Kidney (tissue), 14 donors: ENCODE results near the gene LMO1. TPM values are rescaled to one million over a fixed set of nuclear protein-coding genes. Genes with fewer than 3 reads are reported as not detected.

Source experiments
- DNase-seq, 5 donors: peaks; one replicate each; pipeline ENCODE4 v3.0.0-alpha.2; 2013 to 2020
- FAIRE-seq: peaks from 2 replicates; lab custom pipeline; 2012; peaks lifted over from hg19 to GRCh38; lab: Jason Lieb, UNC
- H3K27ac ChIP-seq, 2 donors: one replicate each; pipeline ENCODE4 v1.7.0; 2013; ENCODE audit warnings: low read depth in 2 of 2, low read length in 2 of 2, inconsistent platforms in 1 of 2
- H3K27me3 ChIP-seq: one replicate; pipeline ENCODE4 v1.7.1; 2013; ENCODE audit warnings: low read length, inconsistent platforms; ENCODE audit not compliant: control insufficient read depth, insufficient read depth
- H3K36me3 ChIP-seq, 3 donors: one replicate each; pipeline versions ENCODE4 v1.7.0 to v1.7.1; 2013; ENCODE audit warnings: low read length in 3 of 3, control low read depth in 1 of 3, inconsistent platforms in 1 of 3; ENCODE audit not compliant: insufficient read depth in 3 of 3, control insufficient read depth in 2 of 3
- H3K4me1 ChIP-seq, 3 donors: one replicate each; pipeline versions ENCODE4 v1.7.0 to v1.7.1; 2013; ENCODE audit warnings: low read length in 3 of 3, inconsistent platforms in 1 of 3, low read depth in 1 of 3; ENCODE audit not compliant: control insufficient read depth in 2 of 3, insufficient read depth in 2 of 3
- H3K4me3 ChIP-seq, 3 donors: one replicate each; pipeline versions ENCODE4 v1.7.0 to v1.8.1; 2013; ENCODE audit warnings: low read length in 3 of 3, control low read depth in 1 of 3, inconsistent platforms in 1 of 3
- H3K9ac ChIP-seq, 3 donors: one replicate each; pipeline versions ENCODE4 v1.7.0 to v1.7.1; 2013; ENCODE audit warnings: low read length in 3 of 3, control low read depth in 1 of 3, inconsistent platforms in 1 of 3
- H3K9me3 ChIP-seq, 3 donors: one replicate each; pipeline versions ENCODE4 v1.7.0 to v1.7.1; 2013; ENCODE audit warnings: low read length in 3 of 3, control low read depth in 1 of 3, inconsistent platforms in 1 of 3; ENCODE audit not compliant: control insufficient read depth in 2 of 3, insufficient read depth in 1 of 3
- intact Hi-C: fragments of 100-400 bp; cut with DNase I; formaldehyde crosslinking; loops from one replicate; pipeline ENCODE4 v1.11.1; 2022
- polyA plus RNA-seq: library from polyadenylated mRNA; stranded (reverse); fragments of 350-450 nt; fragmentation: Illumina TruSeq; extraction: RNeasy Lipid Tissue Mini Kit (QIAGEN cat#74804); gene quantifications from one replicate; pipeline ENCODE4 v1.2.3, GENCODE V29; 2014; ENCODE audit warnings: low read depth, low replicate concordance; ENCODE audit not compliant: insufficient read depth
- total RNA-seq: library from RNA; stranded (reverse); fragmentation: NEBNext Ultra II Directional; extraction: Animal tissue kit (Norgen Biotek cat#: 25700); gene quantifications from one replicate; pipeline ENCODE4 v1.2.1, GENCODE V29; 2021
- TF ChIP-seq, protein P1 (sequence below): IDR thresholded peaks from 3 replicates; pipeline ENCODE4 v1.5.1; 2012; ENCODE audit warnings: mild to moderate bottlenecking, moderate library complexity, borderline replicate concordance; ENCODE audit not compliant: insufficient read depth; ENCODE audit errors: extremely low read depth
- donor health status: control.
- donor health status: control.
- donor health status: control.
- donor health status: control.
- donor health status: control.
- donor health status: DM: yes; HTN: yes; CAD: no.
- donor health status: Normal renal cell carcinoma (clear cell type).

LMO1 gene
- total and polyA plus RNA-seq, 2 donors from 2014 or later = 0.95 TPM; not detected in 1

DNA sequence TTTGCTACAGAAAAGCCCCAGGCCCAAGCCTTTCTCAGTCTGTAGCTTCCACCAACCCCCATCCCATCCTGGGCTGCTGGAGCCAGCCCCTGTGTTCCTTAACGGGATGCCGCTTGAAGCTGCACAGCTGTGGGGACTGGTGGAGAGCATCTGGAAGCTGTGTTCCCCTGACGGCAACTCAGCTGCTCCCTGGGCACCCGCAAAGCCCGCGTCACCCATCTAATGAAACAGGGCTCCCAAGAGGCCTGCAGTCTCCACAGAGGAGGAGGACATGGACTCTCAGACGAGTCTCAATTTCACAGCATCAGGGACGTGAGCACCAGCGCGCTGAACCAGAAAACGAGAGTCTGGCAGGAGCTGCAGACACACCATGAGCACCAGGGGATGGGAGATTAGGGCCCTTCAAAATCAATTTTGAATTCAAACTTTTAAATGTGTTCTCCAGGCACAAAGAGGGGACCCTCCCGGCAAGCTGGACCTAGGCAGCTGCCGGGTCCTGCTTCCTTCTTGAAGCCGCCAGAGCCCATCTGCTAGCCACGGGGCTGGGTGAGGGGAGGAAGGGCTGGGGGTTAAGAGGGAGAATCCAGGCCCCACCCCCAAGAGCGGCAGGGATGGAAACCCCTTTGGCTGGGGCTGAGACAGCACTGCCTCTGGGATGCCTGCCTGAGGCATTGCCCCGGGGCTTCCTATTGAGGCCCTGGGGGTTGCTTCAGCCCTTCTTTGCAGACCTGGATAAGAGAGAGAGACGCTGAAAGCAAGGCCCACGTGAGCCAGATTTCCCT lies 21.0 kb downstream of the LMO1 start:
- DNase-seq = peak in 1 of 5 donors; percentile 63
- TF ChIP-seq, protein P1, sequence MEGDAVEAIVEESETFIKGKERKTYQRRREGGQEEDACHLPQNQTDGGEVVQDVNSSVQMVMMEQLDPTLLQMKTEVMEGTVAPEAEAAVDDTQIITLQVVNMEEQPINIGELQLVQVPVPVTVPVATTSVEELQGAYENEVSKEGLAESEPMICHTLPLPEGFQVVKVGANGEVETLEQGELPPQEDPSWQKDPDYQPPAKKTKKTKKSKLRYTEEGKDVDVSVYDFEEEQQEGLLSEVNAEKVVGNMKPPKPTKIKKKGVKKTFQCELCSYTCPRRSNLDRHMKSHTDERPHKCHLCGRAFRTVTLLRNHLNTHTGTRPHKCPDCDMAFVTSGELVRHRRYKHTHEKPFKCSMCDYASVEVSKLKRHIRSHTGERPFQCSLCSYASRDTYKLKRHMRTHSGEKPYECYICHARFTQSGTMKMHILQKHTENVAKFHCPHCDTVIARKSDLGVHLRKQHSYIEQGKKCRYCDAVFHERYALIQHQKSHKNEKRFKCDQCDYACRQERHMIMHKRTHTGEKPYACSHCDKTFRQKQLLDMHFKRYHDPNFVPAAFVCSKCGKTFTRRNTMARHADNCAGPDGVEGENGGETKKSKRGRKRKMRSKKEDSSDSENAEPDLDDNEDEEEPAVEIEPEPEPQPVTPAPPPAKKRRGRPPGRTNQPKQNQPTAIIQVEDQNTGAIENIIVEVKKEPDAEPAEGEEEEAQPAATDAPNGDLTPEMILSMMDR = no peak
- no peaks in the 10 kb centered on the region for H3K4me1 ChIP-seq
- no peaks in the 10 kb centered on the region for H3K27me3 ChIP-seq
- FAIRE-seq = no peak
- H3K27ac ChIP-seq = no peak overlapping the region
- no peaks in the 10 kb centered on the region for H3K36me3 ChIP-seq
- intact Hi-C loops = no loop called here
- H3K4me3 ChIP-seq = no peak overlapping the region
- no peak overlapping the region for H3K9ac ChIP-seq
- H3K9me3 ChIP-seq = no peaks in the 10 kb centered on the region

DNA sequence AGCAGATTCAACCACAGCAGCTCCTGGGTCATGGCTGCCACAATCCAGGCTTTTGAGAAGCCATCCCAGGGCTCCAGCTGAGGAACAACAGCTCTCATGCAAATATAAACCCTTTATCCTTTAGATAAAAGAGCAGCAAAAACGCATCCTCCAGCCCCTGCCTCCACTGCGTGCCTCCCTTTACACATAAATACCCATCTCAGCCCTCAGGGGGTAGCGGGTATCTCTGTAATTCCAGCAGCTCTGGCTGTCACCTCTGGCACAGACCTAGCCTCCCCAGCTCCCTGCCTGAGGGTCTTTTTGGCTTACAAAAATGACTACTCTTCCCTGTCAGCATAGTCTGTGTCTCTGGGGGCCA lies 21.6 kb downstream of the LMO1 start:
- TF ChIP-seq, protein P1 = no peak
- no peak overlapping the region for H3K9ac ChIP-seq

DNA sequence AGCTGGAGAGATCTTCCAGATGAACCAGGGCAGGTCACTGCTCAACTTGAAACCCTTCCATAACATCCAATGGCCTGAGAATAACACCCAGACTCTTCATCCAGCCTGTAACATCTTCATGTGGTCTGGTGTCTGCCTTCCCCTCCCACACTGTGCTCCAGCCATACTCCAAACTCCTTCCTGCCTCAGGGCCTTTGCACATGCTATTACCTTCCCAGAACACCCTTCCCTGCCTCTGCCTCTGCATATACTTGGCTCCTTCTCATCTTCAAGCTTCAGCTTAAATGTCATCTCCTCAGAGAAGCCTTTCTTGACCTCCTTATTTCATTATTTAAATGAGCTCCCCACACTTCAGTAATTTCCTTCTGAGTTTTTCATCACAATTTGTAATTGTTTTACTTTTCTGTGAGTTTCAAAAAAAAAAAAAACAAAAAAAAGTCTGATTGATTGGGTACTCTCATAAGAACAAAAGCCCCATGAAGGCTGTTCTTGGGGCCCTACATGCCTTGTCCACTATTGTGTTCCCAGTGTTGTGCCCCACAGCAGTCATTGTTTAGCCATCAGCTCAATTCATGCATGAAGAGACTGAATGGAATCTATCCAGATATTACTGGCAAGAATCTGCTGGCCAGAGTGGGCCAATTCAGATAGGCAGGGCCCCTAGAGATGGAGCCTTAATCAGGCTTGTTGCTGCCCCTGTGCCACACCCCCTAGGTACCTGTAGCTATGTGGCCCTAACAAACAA lies 22.1 kb downstream of the LMO1 start:
- Histone ChIP-seq H3K4me3 (no peak overlapping the region), H3K27me3 (no peaks in the 10 kb centered on the region), H3K9me3 (no peaks in the 10 kb centered on the region), H3K27ac (no peak overlapping the region), H3K4me1 (no peaks in the 10 kb centered on the region), H3K9ac (no peak overlapping the region), H3K36me3 (no peaks in the 10 kb centered on the region)
- intact Hi-C loops = no loop called here
- no peak for FAIRE-seq
- DNase-seq = no peak
- TF ChIP-seq, protein P1 = no peak

More for the DNA sequence above, 21.6 kb downstream of the LMO1 start:
- Histone ChIP-seq H3K9me3 (no peaks in the 10 kb centered on the region), H3K36me3 (no peaks in the 10 kb centered on the region), H3K27me3 (no peaks in the 10 kb centered on the region), H3K4me3 (no peak overlapping the region), H3K27ac (no peak overlapping the region), H3K4me1 (no peaks in the 10 kb centered on the region)
- no peak for DNase-seq
- FAIRE-seq = no peak
- intact Hi-C loops = no loop called here
